GM18858 (cell line): ENCODE measurements around the gene ZNF862.

Experiments
- ATAC-seq: cut with Tn5 transposase; IDR thresholded peaks from one replicate; pipeline ENCODE4 v1.9.1; 2021; ENCODE audit not compliant: unreplicated experiment

ZNF862 gene

DNA sequence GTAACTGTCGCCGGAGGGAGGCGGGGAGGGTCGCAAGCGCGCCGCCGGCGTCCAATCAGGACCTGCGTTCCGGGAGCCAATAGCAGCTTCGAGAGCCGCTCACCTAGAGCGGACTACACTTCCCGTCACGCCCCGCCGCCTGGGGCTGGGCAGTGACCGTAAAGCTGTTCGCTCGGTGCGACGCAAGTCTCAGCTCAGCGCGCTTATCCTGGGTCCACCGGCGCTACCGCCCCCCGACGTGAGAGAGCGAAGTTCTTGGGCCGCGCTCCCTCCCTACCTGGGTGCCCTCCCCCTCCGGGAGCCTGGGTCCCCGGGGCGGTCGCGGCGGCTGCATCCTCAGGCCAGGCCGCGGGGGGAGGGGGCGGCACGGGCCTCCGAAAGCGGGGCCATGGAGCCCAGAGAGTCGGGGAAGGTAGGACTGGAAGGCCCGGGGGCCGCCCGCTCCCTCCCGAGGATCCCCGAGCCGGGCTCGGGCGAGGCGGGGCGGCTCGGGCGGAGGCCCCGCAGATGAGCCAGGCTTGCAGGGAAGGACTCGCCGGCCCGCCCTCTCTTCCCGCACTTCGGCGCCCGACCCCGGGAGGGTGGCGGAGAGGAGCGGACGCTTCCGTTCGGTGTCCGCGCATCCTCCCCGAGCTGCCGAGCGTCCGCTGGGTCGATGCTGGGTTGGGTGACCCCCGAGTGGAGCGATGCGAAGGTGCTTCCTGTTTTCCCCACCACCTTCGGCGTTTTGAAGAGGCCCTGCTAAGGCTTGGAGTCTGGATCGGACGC is at the start of gene ZNF862:
TSS of gene ZNF862 (plus strand) at position 152 of the 768 bp plus-strand sequence. CDS start at position 389, 237 bp downstream.
- peak; percentile 97 for ATAC-seq

GRCh38 chr7:149789101-149789500 is 49.1 kb upstream of the ZNF862 start:
- ATAC-seq, result no peak

- no peak for ATAC-seq
Measured at GRCh38 chr7:149790146-149790548, 48.0 kb upstream of the ZNF862 start.

DNA sequence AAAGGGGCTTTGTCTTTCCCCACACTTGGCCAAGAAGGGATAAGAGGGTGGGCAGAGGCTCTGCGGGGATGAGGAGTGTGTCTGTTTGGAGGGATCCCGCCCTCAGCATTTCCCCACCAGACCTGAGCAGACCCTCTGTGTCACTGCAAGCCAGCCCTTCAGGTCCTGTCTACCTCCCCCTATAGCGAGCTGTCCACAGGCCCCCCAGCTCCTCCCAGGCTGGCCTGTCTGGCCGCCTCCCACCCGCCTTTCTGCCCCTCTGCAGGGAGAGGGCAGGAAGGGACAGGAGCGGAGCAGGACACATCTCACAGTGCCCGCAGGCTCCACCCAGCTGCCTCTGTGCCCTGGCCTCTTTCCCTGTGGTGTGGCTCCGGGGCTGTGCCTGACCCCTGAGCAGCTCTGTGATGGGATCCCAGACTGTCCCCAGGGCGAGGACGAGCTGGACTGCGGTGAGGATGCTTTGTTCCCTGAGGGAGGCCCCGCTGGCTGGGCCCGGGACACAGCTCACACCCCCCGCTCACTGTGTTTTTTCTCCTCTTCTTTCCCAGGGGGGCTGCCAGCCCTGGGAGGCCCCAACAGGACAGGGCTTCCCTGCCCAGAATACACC is 47.3 kb upstream of the ZNF862 start:
- ATAC-seq, result no peak

DNA sequence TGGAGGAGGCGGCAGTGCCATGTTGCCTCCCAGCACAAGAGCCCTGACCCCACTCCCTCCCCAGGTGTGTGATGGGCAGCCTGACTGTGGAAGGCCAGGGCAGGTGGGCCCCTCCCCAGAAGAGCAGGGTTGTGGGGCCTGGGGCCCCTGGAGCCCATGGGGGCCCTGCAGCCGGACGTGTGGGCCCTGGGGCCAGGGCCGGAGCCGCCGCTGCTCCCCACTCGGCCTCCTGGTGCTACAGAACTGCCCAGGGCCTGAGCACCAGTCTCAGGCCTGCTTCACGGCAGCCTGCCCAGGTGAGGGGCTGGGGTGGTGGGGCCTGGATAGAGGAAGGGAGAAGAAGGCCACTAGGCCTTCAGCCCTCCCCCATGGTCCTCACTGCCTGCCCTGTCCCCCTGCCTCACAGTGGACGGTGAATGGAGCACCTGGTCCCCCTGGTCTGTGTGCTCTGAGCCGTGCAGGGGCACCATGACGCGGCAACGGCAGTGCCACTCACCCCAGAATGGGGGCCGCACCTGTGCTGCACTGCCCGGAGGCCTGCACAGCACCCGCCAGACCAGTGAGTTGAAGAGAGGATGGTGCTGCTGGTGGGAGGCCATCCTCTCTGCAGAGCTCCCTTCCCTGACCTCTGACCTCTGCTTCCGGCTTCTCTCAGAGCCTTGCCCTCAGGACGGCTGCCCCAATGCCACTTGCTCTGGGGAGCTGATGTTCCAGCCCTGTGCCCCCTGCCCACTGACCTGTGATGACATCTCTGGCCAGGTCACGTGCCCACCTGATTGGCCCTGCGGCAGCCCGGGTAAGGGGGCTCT is 46.6 kb upstream of the ZNF862 start:
- ATAC-seq, result no peak

DNA sequence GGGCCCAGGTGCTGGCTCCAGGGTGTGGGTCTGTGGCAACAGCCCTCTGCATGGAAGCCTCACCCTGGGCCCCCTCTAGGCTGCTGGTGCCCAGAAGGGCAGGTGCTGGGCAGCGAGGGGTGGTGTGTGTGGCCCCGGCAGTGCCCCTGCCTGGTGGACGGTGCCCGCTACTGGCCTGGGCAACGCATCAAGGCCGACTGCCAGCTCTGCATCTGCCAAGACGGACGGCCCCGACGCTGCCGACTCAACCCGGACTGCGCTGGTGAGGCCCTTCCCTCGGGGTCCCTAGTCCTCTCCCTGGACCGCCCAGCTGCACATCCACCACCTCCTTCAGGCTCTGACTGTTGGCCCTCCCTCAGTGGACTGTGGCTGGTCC is 46.0 kb upstream of the ZNF862 start:
- ATAC-seq, result no peak

- ATAC-seq, result no peak
Measured at GRCh38 chr7:149793261-149793660, 44.9 kb upstream of the ZNF862 start.

- no peak for ATAC-seq
Measured at GRCh38 chr7:149794661-149795060, 43.5 kb upstream of the ZNF862 start.

GRCh38 chr7:149795126-149795525 is 43.0 kb upstream of the ZNF862 start:
- ATAC-seq, result no peak

DNA sequence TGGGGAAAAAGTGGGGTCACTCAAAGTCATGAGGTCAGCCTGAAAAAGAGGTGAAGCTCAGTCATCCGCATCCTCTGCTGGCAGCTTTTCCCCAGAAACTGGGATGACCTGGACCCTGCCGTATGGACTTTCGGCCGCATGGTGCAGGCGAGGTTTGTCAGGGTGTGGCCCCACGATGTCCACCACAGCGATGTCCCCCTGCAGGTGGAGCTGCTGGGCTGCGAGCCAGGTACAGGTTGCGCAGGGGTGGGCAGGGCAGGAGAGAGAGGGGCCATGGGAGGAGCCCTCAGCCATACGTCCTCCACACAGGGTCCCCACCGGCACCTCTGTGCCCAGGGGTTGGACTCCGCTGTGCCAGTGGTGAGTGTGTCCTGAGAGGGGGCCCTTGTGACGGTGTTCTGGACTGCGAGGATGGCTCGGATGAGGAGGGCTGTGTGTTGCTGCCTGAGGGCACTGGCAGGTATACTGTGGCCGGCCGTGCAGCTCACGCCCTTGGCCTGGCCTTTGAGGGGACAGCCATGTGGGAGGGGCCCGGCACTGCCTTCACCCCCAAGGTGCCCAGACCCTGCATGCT is 41.8 kb upstream of the ZNF862 start:
- no peak for ATAC-seq

DNA sequence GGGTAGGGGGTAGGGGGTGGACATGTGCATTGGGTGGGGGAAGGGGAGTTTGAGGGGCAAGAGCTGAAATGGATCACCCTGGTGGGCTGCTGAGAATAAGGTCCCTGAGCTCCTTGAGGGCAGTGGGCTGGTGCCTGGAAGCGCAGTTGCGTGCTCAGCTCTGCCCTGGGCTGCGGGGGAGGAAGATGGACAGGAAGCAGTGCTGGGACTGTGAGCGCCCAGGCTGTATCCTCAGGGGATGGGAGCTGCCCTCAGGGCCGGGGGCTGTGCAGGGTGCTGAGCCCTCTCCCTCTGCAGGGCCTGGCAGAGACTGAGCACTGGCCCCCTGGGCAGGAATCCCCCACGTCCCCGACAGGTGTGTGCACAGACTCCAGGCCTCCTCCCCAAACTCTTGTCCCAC is 40.4 kb upstream of the ZNF862 start:
- ATAC-seq, result no peak

DNA sequence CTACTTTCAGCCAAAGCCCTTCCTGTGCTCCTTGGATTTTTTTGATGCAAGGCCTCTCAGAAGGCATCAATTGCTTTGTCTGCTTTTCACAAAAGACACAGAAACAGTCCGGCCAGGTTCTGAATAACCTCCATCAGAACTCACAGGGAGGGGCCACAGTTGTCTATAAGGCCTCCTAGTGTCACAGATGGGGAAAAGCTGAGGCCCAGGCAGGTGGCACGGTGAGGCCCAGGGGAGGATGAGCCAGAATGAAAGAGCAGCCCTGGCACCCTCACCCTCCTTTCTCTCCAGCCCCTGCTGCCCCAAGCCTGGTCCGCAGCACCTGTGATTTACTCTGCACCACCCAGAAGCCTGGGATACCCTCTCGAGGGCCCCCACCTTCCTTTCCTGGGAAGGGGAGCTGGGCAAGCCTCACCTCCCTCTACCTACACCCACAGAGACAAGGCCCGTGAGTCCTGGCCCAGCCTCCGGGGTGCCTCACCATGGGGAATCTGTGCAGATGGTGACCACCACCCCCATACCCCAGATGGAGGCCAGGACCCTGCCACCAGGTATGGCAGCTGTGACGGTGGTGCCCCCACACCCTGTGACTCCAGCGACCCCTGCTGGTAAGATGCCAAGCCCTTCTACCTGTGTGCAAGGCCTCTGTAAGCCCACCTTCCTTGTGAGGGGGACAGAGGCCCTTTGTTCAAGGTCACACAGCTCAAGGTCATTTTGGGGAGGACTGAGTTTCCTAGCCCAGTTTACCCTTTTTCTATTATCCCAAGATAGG is 38.6 kb upstream of the ZNF862 start:
- ATAC-seq, result no peak

DNA sequence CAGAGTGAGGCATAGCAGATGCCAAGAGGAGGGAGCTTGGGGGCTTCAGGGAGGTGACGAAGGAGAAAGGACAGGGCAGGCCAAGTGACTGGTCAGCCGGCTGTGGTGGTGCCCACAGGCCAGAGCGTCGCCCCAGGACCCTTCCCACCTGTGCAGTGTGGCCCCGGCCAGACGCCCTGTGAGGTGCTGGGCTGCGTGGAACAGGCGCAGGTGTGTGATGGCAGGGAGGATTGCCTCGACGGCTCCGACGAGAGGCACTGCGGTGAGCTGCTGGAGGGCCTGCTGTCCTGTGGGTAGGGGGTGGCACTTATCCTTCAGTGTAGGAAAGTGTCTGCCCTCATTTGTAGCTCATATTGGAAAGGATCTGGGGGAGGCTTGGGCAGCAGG is 38.0 kb upstream of the ZNF862 start:
- no peak for ATAC-seq

GRCh38 chr7:149801002-149801566 is 37.1 kb upstream of the ZNF862 start:
- ATAC-seq, result no peak

- ATAC-seq, result no peak
Measured at GRCh38 chr7:149801816-149802215, 36.4 kb upstream of the ZNF862 start.

DNA sequence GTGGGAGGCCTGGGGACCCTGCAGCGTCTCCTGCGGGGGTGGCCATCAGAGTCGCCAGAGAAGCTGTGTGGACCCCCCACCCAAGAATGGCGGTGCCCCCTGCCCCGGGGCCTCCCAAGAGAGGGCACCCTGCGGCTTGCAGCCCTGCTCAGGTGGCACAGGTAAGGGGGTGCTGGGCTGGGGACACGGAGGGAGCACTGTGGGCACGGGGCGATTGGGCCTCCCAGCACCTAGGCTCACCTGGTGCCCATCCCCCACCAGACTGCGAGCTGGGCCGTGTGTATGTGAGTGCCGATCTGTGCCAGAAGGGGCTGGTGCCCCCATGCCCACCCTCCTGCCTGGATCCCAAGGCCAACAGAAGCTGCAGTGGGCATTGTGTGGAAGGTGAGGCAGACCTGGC is 35.2 kb upstream of the ZNF862 start:
- no peak for ATAC-seq

GRCh38 chr7:149803551-149804074 is 34.6 kb upstream of the ZNF862 start:
- no peak for ATAC-seq

- no peak for ATAC-seq
Measured at GRCh38 chr7:149804106-149804505, 34.1 kb upstream of the ZNF862 start.

DNA sequence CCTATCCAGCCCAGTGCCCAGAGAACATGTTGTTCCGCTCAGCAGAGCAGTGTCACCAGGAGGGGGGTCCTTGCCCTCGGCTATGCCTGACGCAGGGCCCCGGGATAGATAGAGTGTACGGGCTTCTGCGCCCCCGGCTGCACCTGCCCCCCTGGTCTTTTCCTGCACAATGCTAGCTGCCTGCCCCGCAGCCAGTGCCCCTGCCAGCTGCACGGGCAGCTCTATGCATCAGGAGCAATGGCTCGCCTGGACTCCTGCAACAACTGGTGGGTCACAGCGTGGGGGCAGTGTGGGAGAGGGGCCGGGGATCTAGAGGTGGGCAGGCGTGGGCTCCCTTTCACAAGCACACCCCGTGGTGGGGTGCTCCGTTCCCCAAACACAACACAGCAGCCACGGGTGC is 31.4 kb upstream of the ZNF862 start:
- ATAC-seq, result no peak

DNA sequence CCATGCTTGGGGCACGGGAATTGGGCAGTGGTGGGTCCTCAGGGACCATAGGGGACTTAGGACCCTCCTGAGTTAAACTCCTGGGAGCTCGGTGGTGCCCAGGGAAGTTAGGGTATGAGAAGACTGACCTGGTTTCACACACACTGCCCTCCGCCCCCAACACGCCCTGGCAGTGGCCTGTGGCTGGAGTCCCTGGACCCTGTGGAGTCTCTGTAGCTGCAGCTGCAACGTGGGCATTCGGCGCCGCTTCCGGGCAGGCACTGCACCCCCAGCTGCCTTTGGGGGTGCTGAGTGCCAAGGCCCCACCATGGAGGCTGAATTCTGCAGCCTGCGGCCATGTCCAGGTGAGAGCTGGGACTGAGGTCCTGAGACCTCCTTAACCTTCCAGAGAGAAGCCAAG is 29.9 kb upstream of the ZNF862 start:
- ATAC-seq, result no peak
